SK-N-SH (cell line): ENCODE results near the gene AKAP9. TPM values are rescaled to one million over a fixed set of nuclear protein-coding genes. Genes with fewer than 3 reads are reported as not detected.

Experiments
- CTCF ChIA-PET: fragments of 300-600, 350-600 bp; formaldehyde crosslinking; extraction: SDS; loops from one replicate; lab custom pipeline; 2021; lab: Yijun Ruan, JAX
- POLR2A ChIA-PET: fragments of 350-600 bp; sonication (Branson Sonifier 250); formaldehyde crosslinking; extraction: SDS; loops from one replicate; lab custom pipeline; 2020; ENCODE audit warnings: antibody characterized with exemption, inconsistent platforms; lab: Yijun Ruan, JAX
- DNase-seq: peaks from one replicate; pipeline ENCODE4 v3.0.0; 2012
- H2AFZ ChIP-seq: fragments of 200-600 bp; sonication (generic); 2 replicates; pipeline ENCODE4 v1.8.1; 2016; ENCODE audit warnings: antibody characterized with exemption, mild to moderate bottlenecking, low read depth
- H3F3A ChIP-seq: fragments of 200-600 bp; sonication (generic); replicated peaks from 2 replicates; pipeline ENCODE3; 2016; ENCODE audit warnings: antibody characterized with exemption, mild to moderate bottlenecking; ENCODE audit not compliant: insufficient read depth
- H3K27ac ChIP-seq, 2 experiments: fragments of 200-500 bp in 1 of 2; fragments of 200-600 bp in 1 of 2; sonication (Bioruptor generic) in 1 of 2; sonication (generic), shearing (Covaris generic) in 1 of 2; 2 replicates each; pipeline versions ENCODE4 v1.5.1 to v1.6.1; 2014 to 2016; ENCODE audit warnings: low read depth in 2 of 2, inconsistent platforms in 1 of 2, low read length in 1 of 2, mild to moderate bottlenecking in 1 of 2, mixed read lengths in 1 of 2
- H3K27me3 ChIP-seq: fragments of 200-600 bp; sonication (generic), shearing (Covaris generic); 2 replicates; pipeline ENCODE4 v1.6.1; 2016; ENCODE audit warnings: mixed run types; ENCODE audit not compliant: insufficient read depth
- H3K36me3 ChIP-seq, 2 experiments: fragments of 200-500 bp in 1 of 2; fragments of 200-600 bp in 1 of 2; sonication (Bioruptor generic) in 1 of 2; sonication (generic) in 1 of 2; replicated peaks in 1 of 2; 2 replicates each; pipeline versions ENCODE3 to v1.5.1; 2014 to 2016; ENCODE audit warnings: low read length in 1 of 2, mild to moderate bottlenecking in 1 of 2; ENCODE audit not compliant: insufficient read depth in 2 of 2, control insufficient read depth in 1 of 2
- H3K4me1 ChIP-seq, 2 experiments: fragments of 200-500 bp in 1 of 2; fragments of 200-600 bp in 1 of 2; sonication (Bioruptor generic) in 1 of 2; sonication (generic), shearing (Covaris generic) in 1 of 2; 2 replicates each; pipeline versions ENCODE4 v1.5.1 to v1.6.1; 2014 to 2016; ENCODE audit warnings: low read depth in 1 of 2, low read length in 1 of 2, mixed run types in 1 of 2; ENCODE audit not compliant: insufficient read depth in 2 of 2, control insufficient read depth in 1 of 2
- H3K4me2 ChIP-seq: fragments of 200-600 bp; sonication (generic), shearing (Covaris generic); 2 replicates; pipeline ENCODE4 v1.6.1; 2017; ENCODE audit warnings: mixed run types
- H3K4me3 ChIP-seq, 2 experiments: fragments of 200-500 bp in 1 of 2; fragments of 200-600 bp in 1 of 2; sonication (Bioruptor generic) in 1 of 2; sonication (generic), shearing (Covaris generic) in 1 of 2; 2 replicates each; pipeline versions ENCODE4 v1.5.1 to v1.8.1; 2014 to 2016; ENCODE audit warnings: low read depth in 2 of 2, inconsistent platforms in 1 of 2, low read length in 1 of 2, mild to moderate bottlenecking in 1 of 2, mixed read lengths in 1 of 2, moderate library complexity in 1 of 2
- H3K79me2 ChIP-seq: fragments of 200-600 bp; sonication (generic); 2 replicates; pipeline ENCODE4 v1.8.1; 2017; ENCODE audit warnings: mild to moderate bottlenecking; ENCODE audit not compliant: insufficient read depth
- H3K9ac ChIP-seq: fragments of 200-600 bp; sonication (generic); 2 replicates; pipeline ENCODE4 v1.6.1; 2017; ENCODE audit warnings: mixed run types
- H3K9me2 ChIP-seq: fragments of 200-600 bp; sonication (generic); 2 replicates; pipeline ENCODE4 v1.6.1; 2017; ENCODE audit warnings: mixed run types
- H3K9me3 ChIP-seq: fragments of 200-600 bp; sonication (generic); 2 replicates; pipeline ENCODE4 v1.6.1; 2017; ENCODE audit warnings: mixed run types, mild to moderate bottlenecking, moderate library complexity
- H4K20me1 ChIP-seq: fragments of 200-600 bp; sonication (generic); 2 replicates; pipeline ENCODE4 v1.6.1; 2017; ENCODE audit warnings: mild to moderate bottlenecking, mixed run types; ENCODE audit not compliant: insufficient read depth
- CHD2 ChIP-seq: fragments of 150-350 bp; IDR thresholded peaks from 2 replicates; pipeline ENCODE4 v1.6.1; 2018; ENCODE audit warnings: low read length; ENCODE audit not compliant: partially characterized antibody
- EP300 ChIP-seq, 2 experiments: IDR thresholded peaks; 2 replicates each; pipeline versions ENCODE4 v1.4.0 to v1.6.1; 2012; ENCODE audit warnings: borderline replicate concordance in 1 of 2, low read depth in 1 of 2, low read length in 1 of 2
- EZH2phosphoT487 ChIP-seq: fragments of 200-600 bp; sonication (generic); IDR thresholded peaks from 2 replicates; pipeline ENCODE4 v1.6.1; 2017; ENCODE audit warnings: low read depth, mixed run types, mild to moderate bottlenecking, antibody characterized with exemption, moderate library complexity, borderline replicate concordance
- FOSL2 ChIP-seq: IDR thresholded peaks from 2 replicates; pipeline ENCODE4 v1.4.0; 2012; ENCODE audit warnings: low read depth, mild to moderate bottlenecking, moderate library complexity, borderline replicate concordance
- FOXM1 ChIP-seq: IDR thresholded peaks from 2 replicates; pipeline ENCODE4 v1.4.0; 2012; ENCODE audit warnings: low read depth, mild to moderate bottlenecking
- GATA2 ChIP-seq: sonication (generic); formaldehyde crosslinking; IDR thresholded peaks from 2 replicates; pipeline ENCODE4 v1.5.0; 2020; ENCODE audit warnings: mild to moderate bottlenecking, missing genetic modification reagents
- IRF3 ChIP-seq: fragments of 150-350 bp; IDR thresholded peaks from 2 replicates; pipeline ENCODE4 v1.6.1; 2016; ENCODE audit warnings: mild to moderate bottlenecking, low read depth, low read length
- MEF2A ChIP-seq: IDR thresholded peaks from 2 replicates; pipeline ENCODE4 v1.4.0; 2012; ENCODE audit warnings: low read depth, borderline replicate concordance
- NRF1 ChIP-seq: IDR thresholded peaks from 2 replicates; pipeline ENCODE4 v1.6.1; 2012; ENCODE audit warnings: low read depth, mild to moderate bottlenecking, low read length
- POLR2AphosphoS5 ChIP-seq: IDR thresholded peaks from 2 replicates; pipeline ENCODE4 v1.6.1; 2012; ENCODE audit warnings: low read depth, low read length
- RCOR1 ChIP-seq: fragments of 150-350 bp; IDR thresholded peaks from 2 replicates; pipeline ENCODE4 v1.6.1; 2017; ENCODE audit warnings: antibody characterized with exemption, low read length
- RFX5 ChIP-seq: IDR thresholded peaks from 2 replicates; pipeline ENCODE4 v1.6.1; 2012; ENCODE audit warnings: mild to moderate bottlenecking, improper control_type of control experiment, low read length
- RXRA ChIP-seq: IDR thresholded peaks from 2 replicates; pipeline ENCODE4 v1.4.0; 2012; ENCODE audit warnings: low read depth, mild to moderate bottlenecking, borderline replicate concordance
- SIN3A ChIP-seq: IDR thresholded peaks from 2 replicates; pipeline ENCODE4 v1.6.1; 2012; ENCODE audit warnings: low read depth, mild to moderate bottlenecking, low read length, moderate library complexity, borderline replicate concordance
- SMC3 ChIP-seq: IDR thresholded peaks from 2 replicates; pipeline ENCODE4 v1.6.1; 2012; ENCODE audit warnings: low read depth, low read length, improper control_type of control experiment
- TAF1 ChIP-seq: IDR thresholded peaks from 2 replicates; pipeline ENCODE4 v1.6.1; 2012; ENCODE audit warnings: low read depth, mild to moderate bottlenecking, low read length, moderate library complexity, borderline replicate concordance
- TCF12 ChIP-seq: IDR thresholded peaks from 2 replicates; pipeline ENCODE4 v1.4.0; 2012
- TEAD4 ChIP-seq: IDR thresholded peaks from 2 replicates; pipeline ENCODE4 v1.4.0; 2012; ENCODE audit warnings: mild to moderate bottlenecking, borderline replicate concordance; ENCODE audit not compliant: insufficient read depth
- YY1 ChIP-seq: IDR thresholded peaks from 2 replicates; pipeline ENCODE4 v1.4.0; 2012; ENCODE audit warnings: low read depth, mild to moderate bottlenecking
- WGBS: methylation state at CpG from one replicate; pipeline ENCODE4 v1.1.6; 2017; ENCODE audit warnings: low lambda C conversion rate; 5-methylcytosine and 5-hydroxymethylcytosine counted together
- polyA plus RNA-seq, 3 experiments: library from polyadenylated mRNA; depleted of rRNA; stranded (reverse); fragments of >200 nt; gene quantifications; 2 replicates each; pipeline ENCODE4 v1.2.3, GENCODE V29; 2012
- TF ChIP-seq, protein P1 (sequence below): fragments of 150-350 bp; IDR thresholded peaks from 2 replicates; pipeline ENCODE4 v1.6.1; 2017; ENCODE audit warnings: antibody characterized with exemption, low read length, low read depth, borderline replicate concordance
- TF ChIP-seq, protein P2 (sequence below): IDR thresholded peaks from 2 replicates; pipeline ENCODE4 v1.4.0; 2012; ENCODE audit warnings: low read depth

AKAP9 gene
- polyA plus RNA-seq, 1 of the 3 experiments (the other 2 are of a cell fraction): 13.1 TPM

GRCh38 chr7:92135052-92135889, 194.6 kb downstream of the AKAP9 start (continued):
- TF ChIP-seq NRF1 (no peak), CHD2 (no peak), EP300 (IDR thresholded peaks at IDR 0.05; ENCODE audit: borderline replicate concordance in 1 of 2, low read depth in 1 of 2, low read length in 1 of 2) (no peak), TAF1 (no peak), RCOR1 (no peak), RFX5 (no peak)
- TF ChIP-seq, protein P1, sequence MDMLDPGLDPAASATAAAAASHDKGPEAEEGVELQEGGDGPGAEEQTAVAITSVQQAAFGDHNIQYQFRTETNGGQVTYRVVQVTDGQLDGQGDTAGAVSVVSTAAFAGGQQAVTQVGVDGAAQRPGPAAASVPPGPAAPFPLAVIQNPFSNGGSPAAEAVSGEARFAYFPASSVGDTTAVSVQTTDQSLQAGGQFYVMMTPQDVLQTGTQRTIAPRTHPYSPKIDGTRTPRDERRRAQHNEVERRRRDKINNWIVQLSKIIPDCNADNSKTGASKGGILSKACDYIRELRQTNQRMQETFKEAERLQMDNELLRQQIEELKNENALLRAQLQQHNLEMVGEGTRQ: no peak

DNA sequence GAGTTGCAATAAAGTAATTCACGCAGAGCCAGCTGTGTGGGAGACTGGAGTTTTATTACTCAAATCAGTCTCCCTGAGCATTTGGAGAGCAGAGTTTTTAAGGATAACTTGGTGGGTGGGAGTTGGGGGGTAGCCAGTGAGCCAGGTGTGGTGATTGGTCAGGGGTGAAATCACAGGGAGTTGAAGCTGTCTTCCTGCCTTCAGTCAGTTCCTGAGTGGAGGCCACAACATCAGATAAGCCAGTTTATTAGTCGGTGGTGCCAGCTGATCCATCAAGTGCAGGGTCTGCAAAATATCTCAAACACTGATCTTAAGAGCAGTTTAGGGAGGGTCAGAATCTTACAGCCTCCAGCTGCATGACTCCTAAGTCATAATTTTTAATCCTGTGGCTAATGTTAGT, 196.9 kb downstream of the AKAP9 start:
- H4K20me1 ChIP-seq: no peaks in the 10 kb centered on the region
- H3K27me3 ChIP-seq: no peaks in the 10 kb centered on the region
- H3K9ac ChIP-seq: no peak overlapping the region
- H3K4me1 ChIP-seq: peaks cover 0 to 11% of the 10 kb centered on the region in 2 experiments; a peak in 3 of 4 replicates
- ChIA-PET CTCF (interaction anchor here (1.2 to 2.1 kb wide), 2 partner anchors 16 to 309 kb away, joined by 3 to 7 read pairs; no protein-coding TSS in a partner anchor), POLR2A (no interaction called here)
- H2AFZ ChIP-seq: peak overlapping the region; percentile 32; the same call in 1 of the 2 replicates
- TF ChIP-seq YY1: no peak
- TF ChIP-seq RCOR1: no peak
- TF ChIP-seq FOSL2: no peak
- TF ChIP-seq SIN3A: no peak
- peak; percentile 74 for TF ChIP-seq GATA2 (CRISPR knock-in tag)
- TF ChIP-seq EZH2phosphoT487: no peak
- TF ChIP-seq EP300 (IDR thresholded peaks at IDR 0.05; ENCODE audit: borderline replicate concordance in 1 of 2, low read depth in 1 of 2, low read length in 1 of 2): peak in 1 of 2 experiments; percentile 26; a peak in 1 of 4 replicates
- TF ChIP-seq TEAD4: no peak
- TF ChIP-seq RXRA: no peak
- no peak for TF ChIP-seq MEF2A
- no peak for TF ChIP-seq FOXM1
- no peak for TF ChIP-seq POLR2AphosphoS5
- TF ChIP-seq RFX5: no peak
- TF ChIP-seq, protein P2, sequence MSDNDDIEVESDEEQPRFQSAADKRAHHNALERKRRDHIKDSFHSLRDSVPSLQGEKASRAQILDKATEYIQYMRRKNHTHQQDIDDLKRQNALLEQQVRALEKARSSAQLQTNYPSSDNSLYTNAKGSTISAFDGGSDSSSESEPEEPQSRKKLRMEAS: no peak
- TF ChIP-seq SMC3: no peak
- peak; percentile 36; the same call in 1 of the 2 replicates for TF ChIP-seq TCF12
- no peak for TF ChIP-seq IRF3
- 43% methylated on average over 2 of the region's 2 CpGs for WGBS
- no peaks in the 10 kb centered on the region for H3K9me2 ChIP-seq
- no peak overlapping the region for H3K4me2 ChIP-seq
- no peak overlapping the region for H3K4me3 ChIP-seq
- peaks cover 15% of the 10 kb centered on the region for H3K79me2 ChIP-seq
- no peak overlapping the region for H3K27ac ChIP-seq
- no peaks in the 10 kb centered on the region for H3K9me3 ChIP-seq
- no peak for DNase-seq
- peaks cover 6% of the 10 kb centered on the region for H3F3A ChIP-seq
- no peaks in the 10 kb centered on the region for H3K36me3 ChIP-seq
